Activated naive CD4-positive, alpha-beta T cell treated with anti-CD3 and anti-CD28 coated beads, Interleukin-2, amount 10 ng/mL, durations not matched to agents 7 days and 5 days (primary cell): Measurements from ENCODE around the gene RASGRF2.
"Not testable (repeated sequence)": the region's sequence is repeated elsewhere in the genome, so short reads cannot be mapped to it uniquely, and the experiment has no call there.

ENCODE experiments used
- CTCF ChIA-PET: fragments of 350-600 bp; sonication (Branson Sonifier 250); formaldehyde crosslinking; loops from one replicate; lab custom pipeline; 2021; ENCODE audit warnings: antibody characterized with exemption; lab: Charles Lee
- DNase-seq: peaks from one replicate; pipeline ENCODE4 v3.0.0-alpha.2; 2020
- H3K27ac Mint-ChIP-seq: one replicate; pipeline ENCODE4 v1.8.0; 2021; ENCODE audit warnings: mild to moderate bottlenecking, moderate library complexity, mixed read lengths
- H3K27me3 Mint-ChIP-seq: one replicate; pipeline ENCODE4 v1.8.0; 2021; ENCODE audit warnings: mild to moderate bottlenecking, mixed read lengths
- H3K36me3 Mint-ChIP-seq: one replicate; pipeline ENCODE4 v1.8.0; 2021; ENCODE audit warnings: mixed read lengths
- H3K4me1 Mint-ChIP-seq: one replicate; pipeline ENCODE4 v1.8.0; 2021; ENCODE audit warnings: mixed read lengths
- H3K4me3 Mint-ChIP-seq: one replicate; pipeline ENCODE4 v1.8.0; 2021; ENCODE audit warnings: mild to moderate bottlenecking, moderate library complexity, mixed read lengths
- H3K9me3 Mint-ChIP-seq: one replicate; pipeline ENCODE4 v1.8.0; 2021; ENCODE audit warnings: mixed read lengths

Gene RASGRF2

GRCh38 chr5:81249240-81249639, 289.1 kb downstream of the RASGRF2 start:
- Mint-ChIP-seq H3K4me1 (no peaks in the 10 kb centered on the region), H3K27me3 (no peaks in the 10 kb centered on the region), H3K36me3 (no peaks in the 10 kb centered on the region), H3K9me3 (no peaks in the 10 kb centered on the region), H3K27ac (no peak overlapping the region), H3K4me3 (no peak overlapping the region)
- no peak for DNase-seq
- CTCF ChIA-PET: no interaction called here

- Mint-ChIP-seq H3K4me1 (no peaks in the 10 kb centered on the region), H3K36me3 (no peaks in the 10 kb centered on the region), H3K27ac (no peak overlapping the region), H3K9me3 (no peaks in the 10 kb centered on the region), H3K4me3 (no peak overlapping the region), H3K27me3 (no peaks in the 10 kb centered on the region)
- DNase-seq: no peak
- CTCF ChIA-PET: interaction anchor here (1.0 kb wide), 1 partner anchor 9 kb away, joined by 3 read pairs; no protein-coding TSS in a partner anchor
Measured at GRCh38 chr5:81250004-81250403, 289.8 kb downstream of the RASGRF2 start.

GRCh38 chr5:81251922-81252321, 291.8 kb downstream of the RASGRF2 start:
- no peaks in the 10 kb centered on the region for H3K27me3 Mint-ChIP-seq
- H3K4me1 Mint-ChIP-seq: no peaks in the 10 kb centered on the region
- H3K4me3 Mint-ChIP-seq: no peak overlapping the region
- no peak overlapping the region for H3K27ac Mint-ChIP-seq
- CTCF ChIA-PET: no interaction called here
- no peak for DNase-seq
- H3K36me3 Mint-ChIP-seq: no peaks in the 10 kb centered on the region
- H3K9me3 Mint-ChIP-seq: no peaks in the 10 kb centered on the region

- no peak overlapping the region for H3K27ac Mint-ChIP-seq
- H3K36me3 Mint-ChIP-seq: peaks cover 2% of the 10 kb centered on the region
- CTCF ChIA-PET: interaction anchor here (1.6 kb wide), 1 partner anchor 46 kb away, joined by 3 read pairs; no protein-coding TSS in a partner anchor
- H3K9me3 Mint-ChIP-seq: no peaks in the 10 kb centered on the region
- no peaks in the 10 kb centered on the region for H3K4me1 Mint-ChIP-seq
- H3K4me3 Mint-ChIP-seq: no peak overlapping the region
- no peaks in the 10 kb centered on the region for H3K27me3 Mint-ChIP-seq
- no peak for DNase-seq
Measured at GRCh38 chr5:81252904-81253303, 292.7 kb downstream of the RASGRF2 start.

GRCh38 chr5:81253875-81254274, 293.7 kb downstream of the RASGRF2 start:
- Mint-ChIP-seq H3K4me1 (no peaks in the 10 kb centered on the region), H3K27ac (no peak overlapping the region), H3K27me3 (no peaks in the 10 kb centered on the region), H3K9me3 (no peaks in the 10 kb centered on the region), H3K36me3 (peaks cover 2% of the 10 kb centered on the region), H3K4me3 (no peak overlapping the region)
- CTCF ChIA-PET: interaction anchor here (1.6 kb wide), 1 partner anchor 45 kb away, joined by 3 read pairs; no protein-coding TSS in a partner anchor
- DNase-seq: no peak

- H3K27me3 Mint-ChIP-seq: no peaks in the 10 kb centered on the region
- H3K27ac Mint-ChIP-seq: no peak overlapping the region
- peaks cover 7% of the 10 kb centered on the region for H3K9me3 Mint-ChIP-seq
- peaks cover 4% of the 10 kb centered on the region for H3K36me3 Mint-ChIP-seq
- H3K4me1 Mint-ChIP-seq: no peaks in the 10 kb centered on the region
- no peak for DNase-seq
- H3K4me3 Mint-ChIP-seq: no peak overlapping the region
- CTCF ChIA-PET: no interaction called here
Measured at GRCh38 chr5:81254886-81255559, 294.9 kb downstream of the RASGRF2 start.

- CTCF ChIA-PET: no interaction called here
- H3K4me1 Mint-ChIP-seq: no peaks in the 10 kb centered on the region
- H3K4me3 Mint-ChIP-seq: no peak overlapping the region
Measured at GRCh38 chr5:81256766-81257165, 296.6 kb downstream of the RASGRF2 start.

GRCh38 chr5:81262796-81263195, 302.6 kb downstream of the RASGRF2 start:
- CTCF ChIA-PET, H3K4me1 Mint-ChIP-seq, H3K27me3 Mint-ChIP-seq: not testable (repeated sequence)

More at GRCh38 chr5:81256766-81257165, 296.6 kb downstream of the RASGRF2 start:
- no peak overlapping the region for H3K27ac Mint-ChIP-seq
- peaks cover 18% of the 10 kb centered on the region for H3K9me3 Mint-ChIP-seq
- no peak for DNase-seq
- peaks cover 7% of the 10 kb centered on the region for H3K36me3 Mint-ChIP-seq
- no peaks in the 10 kb centered on the region for H3K27me3 Mint-ChIP-seq

GRCh38 chr5:81265101-81265500, 304.9 kb downstream of the RASGRF2 start:
- peaks cover 5% of the 10 kb centered on the region for H3K36me3 Mint-ChIP-seq
- DNase-seq: no peak
- no peak overlapping the region for H3K27ac Mint-ChIP-seq
- CTCF ChIA-PET: no interaction called here
- no peaks in the 10 kb centered on the region for H3K4me1 Mint-ChIP-seq
- peaks cover 21% of the 10 kb centered on the region for H3K9me3 Mint-ChIP-seq
- no peaks in the 10 kb centered on the region for H3K27me3 Mint-ChIP-seq
- H3K4me3 Mint-ChIP-seq: no peak overlapping the region

More at GRCh38 chr5:81262796-81263195, 302.6 kb downstream of the RASGRF2 start:
- not testable (repeated sequence) for H3K4me3 Mint-ChIP-seq, H3K36me3 Mint-ChIP-seq, H3K27ac Mint-ChIP-seq, DNase-seq
- H3K9me3 Mint-ChIP-seq: peaks cover 29% of the 10 kb centered on the region

- no peak for DNase-seq
- Mint-ChIP-seq H3K4me3 (no peak overlapping the region), H3K27me3 (no peaks in the 10 kb centered on the region), H3K4me1 (peaks cover 2% of the 10 kb centered on the region), H3K9me3 (peaks cover 19% of the 10 kb centered on the region), H3K36me3 (peaks cover 6% of the 10 kb centered on the region), H3K27ac (no peak overlapping the region)
- CTCF ChIA-PET: no interaction called here
Measured at GRCh38 chr5:81268521-81269196, 308.5 kb downstream of the RASGRF2 start.

- Mint-ChIP-seq H3K27me3 (no peaks in the 10 kb centered on the region), H3K4me1 (peaks cover 2% of the 10 kb centered on the region), H3K9me3 (peaks cover 27% of the 10 kb centered on the region), H3K27ac (no peak overlapping the region), H3K36me3 (peaks cover 10% of the 10 kb centered on the region), H3K4me3 (no peak overlapping the region)
- DNase-seq: no peak
- CTCF ChIA-PET: no interaction called here
Measured at GRCh38 chr5:81269751-81270393, 309.7 kb downstream of the RASGRF2 start.

- H3K27ac Mint-ChIP-seq, H3K4me3 Mint-ChIP-seq, H3K36me3 Mint-ChIP-seq, DNase-seq, H3K27me3 Mint-ChIP-seq, CTCF ChIA-PET, H3K4me1 Mint-ChIP-seq: not testable (repeated sequence)
- peaks cover 31% of the 10 kb centered on the region for H3K9me3 Mint-ChIP-seq
Measured at GRCh38 chr5:81270394-81271027, 310.3 kb downstream of the RASGRF2 start.
